Measurements from ENCODE around the gene FBXO42.

FBXO42 gene

DNA sequence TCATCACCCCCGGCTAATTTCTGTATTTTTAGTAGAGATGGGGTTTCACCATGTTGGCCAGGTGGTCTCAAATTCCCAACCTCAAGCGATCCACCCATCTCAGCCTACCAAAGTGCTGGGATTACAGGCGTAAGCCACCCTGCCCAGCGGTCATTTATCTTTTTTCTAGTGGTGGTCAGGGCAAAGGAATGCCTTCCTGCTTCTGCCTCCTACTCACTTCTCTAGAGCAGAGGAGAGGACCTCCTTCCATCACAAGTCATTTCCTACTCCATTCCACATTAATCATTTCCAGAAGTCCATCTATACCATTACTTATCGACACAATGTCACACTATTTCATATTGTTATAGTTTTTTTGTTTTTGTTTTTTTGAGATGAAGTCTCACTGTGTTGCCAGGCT, 13.3 kb downstream of the FBXO42 start:
- no peak for DNase-seq (ENCODE audit: low read depth, low spot score)
- H3K4me3 ChIP-seq (ENCODE audit: low read length) = no peak overlapping the region

- no peak for DNase-seq (ENCODE audit: low read depth, low spot score)
- no peak overlapping the region for H3K4me3 ChIP-seq (ENCODE audit: low read length)
Measured at GRCh38 chr1:16334655-16335340, 17.5 kb downstream of the FBXO42 start.

DNA sequence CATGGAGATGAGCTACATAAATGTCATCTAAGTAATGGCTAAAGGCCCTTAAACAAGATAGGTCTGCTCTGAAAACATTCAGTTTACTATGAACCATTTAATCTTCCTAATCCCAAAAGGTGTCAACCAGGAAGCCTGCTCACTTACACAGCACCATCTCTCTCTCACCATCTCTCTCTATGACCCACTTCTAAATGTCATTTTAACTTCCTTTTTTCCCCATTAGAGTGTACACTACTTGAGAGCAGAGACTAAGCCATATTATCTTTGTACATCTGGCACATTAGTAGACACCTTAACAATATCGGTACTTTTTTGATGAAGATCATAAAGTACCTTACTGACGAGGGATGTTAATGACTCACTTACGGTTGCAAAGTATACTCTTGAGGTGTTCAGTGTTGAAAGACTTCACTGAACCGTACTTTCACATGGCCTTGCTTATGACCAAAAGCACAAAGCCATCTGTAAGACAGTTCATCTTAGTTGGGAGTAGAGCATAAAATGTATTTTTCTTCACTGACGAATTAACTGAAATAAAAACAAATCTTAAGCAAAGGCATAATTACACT, 25.4 kb downstream of the FBXO42 start:
- no peak overlapping the region for H3K4me3 ChIP-seq (ENCODE audit: low read length)
- no peak for DNase-seq (ENCODE audit: low read depth, low spot score)

- no peak overlapping the region for H3K4me3 ChIP-seq (ENCODE audit: low read length)
- DNase-seq (ENCODE audit: low read depth, low spot score) = no peak
Measured at GRCh38 chr1:16324456-16324890, 27.8 kb downstream of the FBXO42 start.

- no peak for DNase-seq (ENCODE audit: low read depth, low spot score)
- H3K4me3 ChIP-seq (ENCODE audit: low read length) = no peak overlapping the region
Measured at GRCh38 chr1:16321176-16321867, 31.0 kb downstream of the FBXO42 start.

DNA sequence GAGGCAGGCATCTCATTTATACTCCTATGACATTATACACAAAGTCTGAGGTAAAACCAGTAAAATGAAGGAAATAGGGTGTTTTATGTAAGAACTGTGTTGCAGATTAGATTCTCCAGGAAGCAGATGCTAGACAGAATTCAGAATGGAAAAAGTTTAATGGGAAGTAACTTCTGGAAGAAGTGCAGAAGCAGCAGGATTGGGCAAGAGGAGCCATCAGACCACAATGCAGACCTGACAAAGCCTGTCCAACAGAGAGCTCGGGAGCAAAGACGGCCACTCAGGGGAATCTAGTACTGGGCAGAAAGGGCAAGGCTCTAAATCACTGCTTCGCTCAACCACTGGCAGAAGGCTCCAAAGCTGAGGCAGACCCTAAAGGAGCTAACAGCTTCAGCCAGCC, 33.7 kb downstream of the FBXO42 start:
- DNase-seq (ENCODE audit: low read depth, low spot score) = no peak
- H3K4me3 ChIP-seq (ENCODE audit: low read length) = no peak overlapping the region

DNA sequence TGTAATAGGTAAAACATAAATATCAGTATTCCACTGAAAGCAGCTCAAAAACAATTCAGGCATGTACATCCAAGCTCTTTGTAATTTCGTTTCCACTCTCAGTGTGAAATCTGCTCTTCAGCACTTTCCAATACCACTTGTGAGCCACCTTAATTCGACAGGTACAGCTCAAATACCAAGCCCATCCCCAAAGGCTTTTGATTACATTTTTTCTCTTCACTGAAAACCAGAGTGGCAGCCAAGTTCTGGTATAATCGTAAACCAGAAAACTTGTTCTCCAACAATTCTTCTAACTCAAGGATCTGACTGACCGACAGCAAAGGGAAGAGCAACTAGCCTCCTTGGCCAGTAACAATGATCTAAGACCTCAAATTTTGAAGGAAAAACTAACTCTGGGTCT, 36.8 kb downstream of the FBXO42 start:
- no peak for DNase-seq (ENCODE audit: low read depth, low spot score)
- H3K4me3 ChIP-seq (ENCODE audit: low read length) = no peak overlapping the region

DNA sequence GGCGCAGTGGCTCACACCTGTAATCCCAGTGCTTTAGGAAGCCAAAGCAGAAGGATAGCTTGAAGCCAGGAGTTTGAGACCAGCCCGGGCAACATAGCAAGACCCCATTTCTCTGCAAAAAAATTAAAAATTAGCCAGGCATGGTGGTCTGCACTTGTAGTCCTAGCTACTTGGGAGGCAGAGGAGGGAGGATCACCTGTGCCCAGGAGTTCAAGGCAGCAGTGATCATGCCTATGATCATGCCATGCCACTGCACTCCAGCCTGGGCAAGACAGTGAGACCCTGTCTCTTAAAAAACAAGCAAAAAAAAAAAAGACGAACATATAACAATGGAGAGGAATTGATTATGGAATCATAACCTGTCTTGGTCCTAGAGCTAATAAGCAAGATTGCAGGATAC, 45.1 kb downstream of the FBXO42 start:
- H3K4me3 ChIP-seq (ENCODE audit: low read length) = no peak overlapping the region
- no peak for DNase-seq (ENCODE audit: low read depth, low spot score)

DNA sequence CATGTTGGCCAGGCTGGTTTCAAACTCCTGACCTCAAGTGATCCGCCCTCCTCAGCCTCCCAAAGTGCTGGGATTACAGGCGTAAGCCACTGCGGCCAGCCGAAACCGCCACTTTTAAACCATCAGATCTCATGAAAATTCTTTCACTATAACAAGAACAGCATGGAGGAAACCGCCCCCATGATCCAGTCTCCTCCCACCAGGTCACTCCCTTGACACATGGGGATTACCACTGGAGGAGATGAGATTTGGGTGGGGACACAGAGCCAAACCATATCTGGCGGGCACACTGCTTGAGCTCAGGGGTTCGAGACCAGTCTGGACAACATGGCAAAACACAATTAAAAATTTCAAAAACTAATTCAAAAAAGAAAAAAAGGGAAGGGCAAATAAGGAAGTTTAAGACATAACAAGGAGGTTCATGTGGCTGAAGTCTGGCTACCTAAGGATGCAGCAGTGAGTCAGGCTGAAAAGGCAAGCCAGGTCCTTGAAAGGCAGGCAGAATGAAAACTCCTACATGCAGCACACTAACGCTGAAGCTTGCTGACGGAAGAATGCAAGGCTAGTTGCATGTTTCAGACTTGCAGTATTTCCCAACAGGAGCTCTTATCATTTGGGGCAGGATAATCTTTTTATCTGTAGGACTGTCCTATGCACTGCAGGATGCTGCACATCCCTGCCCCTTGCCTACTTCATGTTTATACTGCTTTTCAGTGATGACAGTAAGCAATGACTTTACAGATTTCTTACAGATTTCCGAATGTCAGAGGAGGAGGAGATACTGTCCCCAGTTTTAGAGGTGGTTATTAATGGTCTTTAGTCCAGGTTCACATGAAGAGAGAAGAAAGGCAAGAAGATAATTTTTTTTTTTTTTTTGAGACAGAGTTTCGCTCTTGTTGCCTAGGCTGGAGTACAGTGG, 49.3 kb downstream of the FBXO42 start:
- no peak overlapping the region for H3K4me3 ChIP-seq (ENCODE audit: low read length)
- no peak for DNase-seq (ENCODE audit: low read depth, low spot score)

DNA sequence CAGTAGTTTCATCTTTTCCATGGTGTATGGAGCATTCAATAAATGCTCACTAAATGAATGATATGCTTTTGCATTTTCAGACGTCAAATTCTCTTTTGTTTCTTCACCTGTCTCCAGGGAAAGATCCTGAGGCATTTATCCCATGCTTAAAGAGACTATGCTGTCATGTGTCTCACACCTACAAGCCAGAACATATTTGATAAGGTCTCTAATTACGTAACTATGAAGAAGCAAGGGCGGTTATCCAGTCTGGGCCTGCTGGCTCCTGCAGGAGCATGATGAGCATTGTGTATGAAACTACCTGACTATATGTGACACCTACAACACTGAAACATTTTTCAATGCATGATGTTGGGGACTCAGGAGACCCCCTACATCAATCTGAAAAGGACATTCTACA, 51.8 kb downstream of the FBXO42 start:
- no peak for DNase-seq (ENCODE audit: low read depth, low spot score)
- no peak overlapping the region for H3K4me3 ChIP-seq (ENCODE audit: low read length)

- DNase-seq (ENCODE audit: low read depth, low spot score) = no peak
- no peak overlapping the region for H3K4me3 ChIP-seq (ENCODE audit: low read length)
Measured at GRCh38 chr1:16298653-16299052, 53.6 kb downstream of the FBXO42 start.

- no peak overlapping the region for H3K4me3 ChIP-seq (ENCODE audit: low read length)
- DNase-seq (ENCODE audit: low read depth, low spot score) = no peak
Measured at GRCh38 chr1:16296643-16297042, 55.6 kb downstream of the FBXO42 start.

DNA sequence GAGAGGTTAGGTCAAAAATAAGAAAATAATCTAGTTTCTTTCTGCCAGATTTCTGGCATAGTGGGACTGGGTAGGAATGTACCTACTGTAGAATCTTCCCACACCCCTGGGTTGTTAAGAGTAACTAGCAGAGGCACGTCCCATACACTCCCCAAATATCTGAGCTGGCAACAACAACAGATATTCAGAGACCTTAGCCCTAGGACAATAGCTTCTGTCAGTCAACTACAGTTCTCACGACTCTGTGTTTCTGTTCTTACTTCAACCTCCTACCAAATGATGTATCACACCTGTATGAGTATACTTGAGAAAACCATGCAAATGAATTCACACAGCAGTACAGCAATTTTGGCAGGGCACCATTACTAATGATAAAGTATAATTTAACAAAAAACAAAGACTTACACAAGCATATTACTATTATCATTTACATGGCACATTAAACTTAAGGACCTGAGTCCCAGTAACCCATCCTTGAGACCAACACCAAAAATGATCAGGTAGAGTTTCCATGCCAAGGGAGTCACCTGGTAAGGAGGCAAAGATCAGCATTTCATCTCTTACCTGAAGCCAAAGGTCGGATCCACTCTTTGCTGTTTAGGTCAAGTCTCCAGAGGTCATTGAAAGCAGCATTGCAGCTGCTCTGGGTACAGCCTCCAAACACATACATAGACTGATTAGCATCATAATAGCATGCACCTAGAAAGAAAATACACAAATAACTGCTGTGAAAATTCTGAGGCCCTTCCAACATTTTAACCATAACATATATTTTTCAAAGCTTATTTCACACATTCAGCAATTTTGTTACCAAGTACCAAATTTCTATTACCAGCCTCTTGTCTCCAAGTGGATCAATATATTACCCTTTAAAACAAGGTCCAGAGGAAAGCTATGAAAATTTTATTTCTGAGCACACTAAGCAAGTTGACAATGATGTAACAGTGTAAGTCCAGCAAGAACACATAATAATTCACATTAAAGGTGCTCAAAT, 57.8 kb downstream of the FBXO42 start:
- H3K4me3 ChIP-seq (ENCODE audit: low read length) = no peak overlapping the region
- no peak for DNase-seq (ENCODE audit: low read depth, low spot score)

GRCh38 chr1:16293538-16293937, 58.7 kb downstream of the FBXO42 start:
- no peak overlapping the region for H3K4me3 ChIP-seq (ENCODE audit: low read length)
- no peak for DNase-seq (ENCODE audit: low read depth, low spot score)

DNA sequence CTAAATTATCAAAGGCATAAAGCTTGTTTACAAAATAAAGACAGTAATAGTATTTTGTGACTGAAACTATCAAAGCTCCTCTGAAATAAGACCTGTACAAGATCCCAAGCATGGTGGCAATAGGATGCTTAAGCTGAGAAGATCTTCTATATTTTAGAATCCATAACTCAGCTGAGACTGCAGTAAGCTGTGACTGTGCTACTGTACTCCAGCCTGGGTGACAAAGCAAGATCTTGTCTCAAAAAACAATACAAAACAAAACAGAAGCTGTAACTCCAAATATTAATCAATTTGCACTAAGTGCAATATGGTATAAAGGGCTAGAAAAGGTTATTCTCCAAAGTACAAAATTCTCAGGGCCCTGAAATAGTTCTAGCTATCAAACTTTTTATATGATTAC, 59.5 kb downstream of the FBXO42 start:
- DNase-seq (ENCODE audit: low read depth, low spot score) = no peak
- no peak overlapping the region for H3K4me3 ChIP-seq (ENCODE audit: low read length)

- H3K4me3 ChIP-seq (ENCODE audit: low read length) = no peak overlapping the region
- DNase-seq (ENCODE audit: low read depth, low spot score) = no peak
Measured at GRCh38 chr1:16289959-16290358, 62.3 kb downstream of the FBXO42 start.

DNA sequence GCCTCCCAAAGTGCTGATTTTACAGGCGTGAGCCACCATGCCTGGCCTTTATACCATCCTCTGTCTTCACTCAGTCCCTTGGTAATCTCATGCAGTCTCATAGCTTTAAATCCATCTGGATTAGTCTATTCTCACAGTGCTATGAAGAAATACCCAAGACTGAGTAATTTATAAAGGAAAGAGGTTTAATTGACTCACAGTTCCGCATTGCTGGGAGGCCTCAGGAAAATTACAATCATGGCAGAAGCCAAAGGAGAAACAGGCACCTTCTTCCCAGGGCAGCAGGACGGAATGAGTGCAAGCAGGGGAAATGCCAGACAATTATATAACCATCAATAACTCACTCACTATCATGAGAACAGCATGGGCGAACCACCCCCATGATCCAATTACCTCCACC, 66.2 kb downstream of the FBXO42 start:
- H3K4me3 ChIP-seq (ENCODE audit: low read length) = no peak overlapping the region
- DNase-seq (ENCODE audit: low read depth, low spot score) = no peak

DNA sequence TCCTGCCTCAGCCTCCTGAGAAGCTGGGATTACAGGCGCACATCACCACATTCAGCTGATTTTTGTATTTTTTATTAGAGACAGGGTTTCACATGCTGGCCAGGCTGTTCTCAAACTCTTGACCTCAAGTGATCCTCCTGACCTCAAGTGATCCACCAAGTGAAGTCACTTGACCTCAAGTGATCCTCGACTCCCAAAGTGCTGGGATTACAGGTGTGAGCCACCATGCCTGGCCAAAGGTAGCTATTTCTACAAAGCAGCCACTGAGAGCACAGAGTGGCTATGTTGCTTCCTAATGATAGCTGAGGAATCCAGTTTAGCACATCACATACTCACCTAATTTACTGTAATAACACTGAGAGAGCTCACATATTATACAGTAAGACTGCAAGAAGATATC, 70.5 kb downstream of the FBXO42 start:
- H3K4me3 ChIP-seq (ENCODE audit: low read length) = no peak overlapping the region
- no peak for DNase-seq (ENCODE audit: low read depth, low spot score)

GRCh38 chr1:16279186-16279585, 73.1 kb downstream of the FBXO42 start:
- H3K4me3 ChIP-seq (ENCODE audit: low read length) = no peak overlapping the region
- no peak for DNase-seq (ENCODE audit: low read depth, low spot score)

Data from Jurkat, Clone E6-1 (cell line).